ENCODE data around the gene RAN.
"Not testable (repeated sequence)": the region's sequence is repeated elsewhere in the genome, so short reads cannot be mapped to it uniquely, and the experiment has no call there.

RAN gene

DNA sequence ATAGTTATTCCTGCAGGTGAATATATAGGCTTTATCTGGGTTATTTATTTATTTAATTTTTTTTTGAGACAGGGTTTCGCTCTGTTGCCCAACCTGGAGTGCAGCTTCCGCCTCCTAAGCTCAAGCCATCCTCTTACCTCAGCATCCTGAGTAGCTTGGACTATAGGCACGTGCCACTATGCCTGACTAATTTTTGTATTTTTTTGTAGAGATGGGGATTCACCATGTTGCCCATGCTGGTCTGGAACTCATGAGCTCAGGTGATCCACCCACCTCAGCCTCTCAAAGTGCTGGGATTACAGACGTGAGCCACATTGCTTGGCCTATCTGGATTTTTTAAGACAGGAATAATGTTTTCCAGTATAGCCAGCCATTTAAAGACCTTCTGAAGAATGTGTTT is 2.0 kb downstream of the RAN start:
- H3K4me1 Mint-ChIP-seq, result peaks cover 25% of the 10 kb centered on the region
- H3K4me3 Mint-ChIP-seq, result peak overlapping the region; percentile 90 to 99 (median 97)
- TF ChIP-seq, protein P1, sequence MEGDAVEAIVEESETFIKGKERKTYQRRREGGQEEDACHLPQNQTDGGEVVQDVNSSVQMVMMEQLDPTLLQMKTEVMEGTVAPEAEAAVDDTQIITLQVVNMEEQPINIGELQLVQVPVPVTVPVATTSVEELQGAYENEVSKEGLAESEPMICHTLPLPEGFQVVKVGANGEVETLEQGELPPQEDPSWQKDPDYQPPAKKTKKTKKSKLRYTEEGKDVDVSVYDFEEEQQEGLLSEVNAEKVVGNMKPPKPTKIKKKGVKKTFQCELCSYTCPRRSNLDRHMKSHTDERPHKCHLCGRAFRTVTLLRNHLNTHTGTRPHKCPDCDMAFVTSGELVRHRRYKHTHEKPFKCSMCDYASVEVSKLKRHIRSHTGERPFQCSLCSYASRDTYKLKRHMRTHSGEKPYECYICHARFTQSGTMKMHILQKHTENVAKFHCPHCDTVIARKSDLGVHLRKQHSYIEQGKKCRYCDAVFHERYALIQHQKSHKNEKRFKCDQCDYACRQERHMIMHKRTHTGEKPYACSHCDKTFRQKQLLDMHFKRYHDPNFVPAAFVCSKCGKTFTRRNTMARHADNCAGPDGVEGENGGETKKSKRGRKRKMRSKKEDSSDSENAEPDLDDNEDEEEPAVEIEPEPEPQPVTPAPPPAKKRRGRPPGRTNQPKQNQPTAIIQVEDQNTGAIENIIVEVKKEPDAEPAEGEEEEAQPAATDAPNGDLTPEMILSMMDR (IDR thresholded peaks at IDR 0.05; ENCODE audit: unreplicated experiment in 3 of 3), result no peak
- H3K27me3 Mint-ChIP-seq (ENCODE audit: low read depth), result no peaks in the 10 kb centered on the region
- H3K9me3 Mint-ChIP-seq, result no peaks in the 10 kb centered on the region
- H3K27ac Mint-ChIP-seq, result peak overlapping the region in 1 of 3 experiments; percentile 3
- H3K36me3 Mint-ChIP-seq (ENCODE audit: low read depth), result peaks cover 54% of the 10 kb centered on the region

DNA sequence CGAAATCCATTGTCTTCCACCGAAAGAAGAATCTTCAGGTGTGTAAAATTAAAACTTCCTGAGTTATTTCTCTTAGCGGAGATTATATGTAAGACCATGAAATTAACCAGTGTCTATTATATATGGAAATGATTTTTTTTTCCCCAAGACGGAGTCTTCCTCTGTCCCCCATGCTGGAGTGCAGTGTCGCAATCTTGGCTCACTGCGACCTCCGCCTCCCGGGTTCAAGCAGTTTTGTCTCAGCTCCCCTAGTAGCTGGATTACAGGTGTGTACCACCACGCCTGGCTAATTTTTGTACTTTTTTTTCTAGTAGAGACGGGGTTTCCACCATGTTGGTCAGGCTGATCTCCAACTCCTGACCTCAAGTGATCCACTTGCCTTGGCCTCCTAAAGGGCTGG is 2.8 kb downstream of the RAN start:
- Mint-ChIP-seq H3K4me3 (peak overlapping the region; percentile 90 to 99 (median 97)), H3K36me3 (ENCODE audit: low read depth) (peaks cover 54% of the 10 kb centered on the region), H3K4me1 (peaks cover 30% of the 10 kb centered on the region), H3K27me3 (ENCODE audit: low read depth) (peaks cover 5% of the 10 kb centered on the region), H3K9me3 (no peaks in the 10 kb centered on the region), H3K27ac (no peak overlapping the region)
- TF ChIP-seq, protein P1 (IDR thresholded peaks at IDR 0.05; ENCODE audit: unreplicated experiment in 3 of 3), result no peak

DNA sequence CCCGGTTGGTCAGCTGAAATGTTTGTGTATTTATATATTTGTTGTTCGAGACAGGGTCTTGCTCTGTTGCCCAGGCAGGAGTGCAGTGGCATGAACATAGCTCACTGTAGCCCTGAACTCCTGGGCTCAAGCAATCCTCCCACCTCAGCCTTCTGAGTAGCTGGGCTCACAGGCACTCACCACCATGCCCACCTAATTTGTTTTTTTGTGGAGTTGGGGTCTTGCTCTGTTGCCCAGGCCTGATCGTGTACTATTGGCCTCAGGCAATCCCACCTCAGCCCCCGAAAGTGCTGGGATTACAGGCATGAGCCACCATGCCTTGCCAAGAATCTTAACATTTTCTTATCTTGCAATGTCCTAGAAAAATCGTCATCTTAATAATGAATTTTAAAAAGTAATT is 3.3 kb downstream of the RAN start:
- peaks cover 35% of the 10 kb centered on the region for H3K4me1 Mint-ChIP-seq
- no peaks in the 10 kb centered on the region for H3K9me3 Mint-ChIP-seq
- H3K27ac Mint-ChIP-seq, result no peak overlapping the region
- H3K4me3 Mint-ChIP-seq, result peak overlapping the region; percentile 63 to 99 (median 90)
- peaks cover 10% of the 10 kb centered on the region for H3K27me3 Mint-ChIP-seq (ENCODE audit: low read depth)
- H3K36me3 Mint-ChIP-seq (ENCODE audit: low read depth), result peaks cover 54% of the 10 kb centered on the region
- TF ChIP-seq, protein P1 (IDR thresholded peaks at IDR 0.05; ENCODE audit: unreplicated experiment in 3 of 3), result no peak

DNA sequence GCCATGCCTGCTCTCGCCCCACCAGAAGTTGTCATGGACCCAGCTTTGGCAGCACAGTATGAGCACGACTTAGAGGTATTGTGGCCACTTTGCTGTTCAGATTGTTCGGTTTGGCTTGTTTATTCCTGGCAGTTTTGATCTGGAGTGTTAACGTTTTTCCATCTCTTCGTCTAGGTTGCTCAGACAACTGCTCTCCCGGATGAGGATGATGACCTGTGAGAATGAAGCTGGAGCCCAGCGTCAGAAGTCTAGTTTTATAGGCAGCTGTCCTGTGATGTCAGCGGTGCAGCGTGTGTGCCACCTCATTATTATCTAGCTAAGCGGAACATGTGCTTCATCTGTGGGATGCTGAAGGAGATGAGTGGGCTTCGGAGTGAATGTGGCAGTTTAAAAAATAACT is 3.8 kb downstream of the RAN start:
- H3K36me3 Mint-ChIP-seq (ENCODE audit: low read depth), result peaks cover 54% of the 10 kb centered on the region
- H3K27ac Mint-ChIP-seq, H3K9me3 Mint-ChIP-seq: not testable (repeated sequence)
- peak overlapping the region; percentile 22 to 74 (median 33) for H3K4me3 Mint-ChIP-seq
- H3K27me3 Mint-ChIP-seq (ENCODE audit: low read depth), result peaks cover 14% of the 10 kb centered on the region
- H3K4me1 Mint-ChIP-seq, result peaks cover 39% of the 10 kb centered on the region

DNA sequence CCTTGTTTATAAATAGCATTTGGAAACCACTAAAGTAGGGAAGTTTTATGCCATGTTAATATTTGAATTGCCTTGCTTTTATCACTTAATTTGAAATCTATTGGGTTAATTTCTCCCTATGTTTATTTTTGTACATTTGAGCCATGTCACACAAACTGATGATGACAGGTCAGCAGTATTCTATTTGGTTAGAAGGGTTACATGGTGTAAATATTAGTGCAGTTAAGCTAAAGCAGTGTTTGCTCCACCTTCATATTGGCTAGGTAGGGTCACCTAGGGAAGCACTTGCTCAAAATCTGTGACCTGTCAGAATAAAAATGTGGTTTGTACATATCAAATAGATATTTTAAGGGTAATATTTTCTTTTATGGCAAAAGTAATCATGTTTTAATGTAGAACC is 4.4 kb downstream of the RAN start:
- H3K9me3 Mint-ChIP-seq, result no peaks in the 10 kb centered on the region
- H3K4me3 Mint-ChIP-seq, result no peak overlapping the region
- peaks cover 54% of the 10 kb centered on the region for H3K36me3 Mint-ChIP-seq (ENCODE audit: low read depth)
- TF ChIP-seq, protein P1 (IDR thresholded peaks at IDR 0.05; ENCODE audit: unreplicated experiment in 3 of 3), result no peak
- peaks cover 19% of the 10 kb centered on the region for H3K27me3 Mint-ChIP-seq (ENCODE audit: low read depth)
- H3K4me1 Mint-ChIP-seq, result peaks cover 39% of the 10 kb centered on the region
- H3K27ac Mint-ChIP-seq, result no peak overlapping the region

DNA sequence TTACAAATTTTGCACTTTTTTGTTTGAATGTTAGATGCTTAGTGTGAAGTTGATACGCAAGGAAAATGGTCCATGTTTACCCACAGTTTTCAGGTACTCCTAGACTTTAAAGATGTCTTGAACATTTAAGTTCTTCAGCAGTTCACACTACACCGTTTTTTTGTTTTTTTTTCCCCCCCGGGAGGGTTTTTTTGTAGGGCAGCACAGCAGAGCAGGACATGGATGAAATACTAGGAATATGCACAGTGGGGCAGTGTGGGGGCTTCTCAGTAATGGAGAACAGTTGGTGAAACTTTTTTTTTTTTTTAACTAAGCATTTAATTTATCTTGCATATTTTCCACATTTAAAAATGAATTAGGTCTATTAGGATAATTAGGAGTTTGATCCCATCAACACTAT is 4.9 kb downstream of the RAN start:
- Mint-ChIP-seq H3K4me1 (peaks cover 39% of the 10 kb centered on the region), H3K9me3 (no peaks in the 10 kb centered on the region), H3K27ac (no peak overlapping the region), H3K27me3 (ENCODE audit: low read depth) (peaks cover 19% of the 10 kb centered on the region), H3K4me3 (no peak overlapping the region), H3K36me3 (ENCODE audit: low read depth) (peaks cover 54% of the 10 kb centered on the region)
- TF ChIP-seq, protein P1 (IDR thresholded peaks at IDR 0.05; ENCODE audit: unreplicated experiment in 3 of 3), result no peak

Measured in nephron (organoid).